Sciatic nerve (tissue), 2 donors: ENCODE results near the gene SUSD2. TPM values are rescaled to one million over a fixed set of nuclear protein-coding genes. Genes with fewer than 3 reads are reported as not detected.
A peak's percentile ranks its signal among the peaks of the same experiment; 100 is the strongest.
"Not testable (repeated sequence)": the region's sequence is repeated elsewhere in the genome, so short reads cannot be mapped to it uniquely, and the experiment has no call there.

ENCODE experiments used
- ATAC-seq: fragments of 200-7000 bp; cut with Tn5 transposase; one replicate; pipeline ENCODE4 v1.9.1; 2020; ENCODE audit warnings: mild to moderate bottlenecking, moderate library complexity
- DNase-seq: peaks from one replicate; pipeline ENCODE4 v3.0.0-alpha.2; 2020; ENCODE audit warnings: low spot score
- intact Hi-C: fragments of 100-400 bp; cut with DNase I; formaldehyde crosslinking; loops from one replicate; pipeline ENCODE4 v1.14.2; 2022
- total RNA-seq: library from RNA; stranded (reverse); fragmentation: NEBNext Ultra II Directional; extraction: Animal tissue kit (Norgen Biotek cat#: 25700); gene quantifications from one replicate; pipeline ENCODE4 v1.2.1, GENCODE V29; 2021
- donor health status: DM: no; HTN: no; CAD: no.
- donor health status: DM: no; HTN: no; CAD: no.

Gene SUSD2
- total RNA-seq, 1 donor from 2014 or later, result 4.1 TPM

DNA sequence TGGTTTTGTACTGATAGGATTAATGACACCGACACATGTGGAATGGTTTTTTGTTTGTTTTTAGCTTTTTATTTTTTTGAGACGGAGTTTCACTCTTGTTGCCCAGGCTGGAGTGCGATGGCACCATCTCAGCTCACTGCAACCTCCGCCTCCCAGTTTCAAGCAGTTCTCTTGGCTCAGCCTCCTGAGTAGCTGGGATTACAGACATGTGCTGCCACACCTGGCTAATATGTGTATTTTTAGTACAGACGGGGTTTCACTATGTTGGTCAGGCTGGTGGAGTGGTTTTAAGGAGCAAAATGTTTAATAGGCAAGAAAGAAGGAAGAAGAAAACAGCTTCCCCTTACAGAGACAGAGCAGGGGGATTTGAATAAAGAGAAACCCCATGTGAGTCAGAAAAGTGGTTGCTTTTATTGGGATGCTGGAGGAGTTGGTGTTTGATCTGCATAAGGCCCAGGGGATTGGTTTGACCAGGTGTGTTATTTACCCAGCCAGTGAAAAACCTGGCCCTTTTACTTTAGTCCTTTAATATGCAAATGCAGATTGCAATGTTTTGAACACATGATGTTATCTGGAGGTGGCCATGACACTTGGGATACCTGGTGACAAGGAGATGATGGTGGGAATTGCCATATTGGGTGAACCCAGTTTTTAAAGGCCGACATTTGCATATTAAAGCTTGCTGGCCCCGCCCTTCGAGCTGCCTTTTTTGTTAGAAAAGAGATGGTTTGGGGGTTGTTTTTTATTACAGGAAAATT is 24.3 kb downstream of the SUSD2 start:
- no peak for DNase-seq
- intact Hi-C loops, result no loop called here
- no peak for ATAC-seq

DNA sequence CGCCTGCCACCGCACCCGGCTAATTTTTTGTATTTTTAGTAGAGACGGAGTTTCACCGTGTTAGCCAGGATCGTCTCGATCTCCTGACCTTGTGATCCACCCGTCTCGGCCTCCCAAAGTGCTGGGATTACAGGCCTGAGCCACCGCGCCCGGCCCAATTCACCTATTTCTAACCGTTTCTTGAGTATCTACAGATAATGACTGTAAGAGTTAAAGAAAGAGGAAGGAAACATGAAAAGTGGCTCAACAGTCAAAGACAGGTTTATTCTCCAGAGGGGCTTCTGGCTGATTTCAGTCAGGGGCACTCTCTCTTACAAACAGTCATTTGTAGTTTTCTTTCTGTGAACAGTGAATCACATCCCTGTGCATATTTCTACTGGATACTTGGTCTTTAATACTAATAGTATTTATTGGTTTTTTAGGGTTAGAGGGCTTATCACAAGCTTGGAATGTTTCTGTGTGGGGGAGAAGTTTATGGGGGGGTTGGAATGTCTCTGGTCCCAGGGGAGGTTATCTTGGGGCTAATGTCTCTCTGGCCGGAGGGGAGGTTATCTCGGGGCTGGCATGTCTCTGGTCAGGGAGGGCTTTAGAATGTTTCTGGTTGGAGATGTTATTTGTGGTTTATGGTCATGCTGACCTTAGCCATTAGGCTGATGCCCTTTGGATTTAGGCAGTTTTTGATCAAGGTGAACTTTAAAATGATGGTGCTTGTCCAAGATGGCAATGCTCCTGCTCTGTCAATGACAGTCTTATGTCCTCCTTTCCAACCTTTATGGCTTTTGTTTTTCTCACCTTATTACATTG is 25.4 kb downstream of the SUSD2 start:
- intact Hi-C loops, ATAC-seq, DNase-seq: not testable (repeated sequence)

GRCh38 chr22:24207264-24208011 is 26.2 kb downstream of the SUSD2 start:
- no peak for DNase-seq
- peak; percentile 43 for ATAC-seq
- intact Hi-C loops, result no loop called here

- DNase-seq (no peak), ATAC-seq (peak; percentile 97)
- intact Hi-C loops, result no loop called here
Observed at GRCh38 chr22:24208012-24208749, 26.9 kb downstream of the SUSD2 start.

DNA sequence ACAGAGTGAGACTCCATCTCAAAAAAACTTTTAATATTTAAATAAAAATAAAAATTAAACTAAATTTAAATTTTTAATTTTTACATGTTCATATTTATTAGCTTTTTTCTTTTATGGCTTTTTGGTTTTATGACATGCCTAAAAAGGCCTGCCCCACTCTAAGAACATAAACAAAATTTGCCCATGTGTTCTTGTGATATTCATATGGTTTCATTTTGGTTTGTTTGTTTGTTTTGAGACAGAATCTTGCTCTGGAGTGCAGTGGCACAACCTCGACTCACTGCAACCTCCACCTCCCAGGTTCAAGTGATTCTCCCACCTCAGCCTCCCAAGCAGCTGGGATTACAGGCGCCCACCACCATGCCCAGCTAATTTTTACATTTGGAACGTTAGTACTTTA is 27.7 kb downstream of the SUSD2 start:
- intact Hi-C loops, result no loop called here
- no peak for ATAC-seq

GRCh38 chr22:24209687-24210086 is 28.4 kb downstream of the SUSD2 start:
- DNase-seq, result no peak
- no peak for ATAC-seq
- intact Hi-C loops, result no loop called here

More for the DNA sequence above, 27.7 kb downstream of the SUSD2 start:
- no peak for DNase-seq

DNA sequence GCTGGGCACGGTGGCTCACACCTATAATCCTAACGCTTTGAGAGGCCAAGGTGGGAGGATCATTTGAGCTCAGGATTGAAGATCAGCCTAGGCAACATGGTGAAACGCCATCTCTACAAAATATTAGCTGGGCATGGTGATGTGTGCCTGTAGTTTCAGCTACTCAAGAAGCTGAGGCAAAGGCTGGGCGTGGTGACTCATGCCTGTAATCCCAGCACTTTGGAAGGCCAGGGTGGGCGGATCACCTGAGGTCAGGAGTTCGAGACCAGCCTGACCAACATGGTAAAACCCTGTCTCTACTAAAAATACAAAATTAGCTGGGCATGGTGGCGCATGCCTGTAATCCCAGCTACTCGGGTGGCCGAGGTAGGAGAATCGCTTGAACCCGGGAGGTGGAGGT is 29.1 kb downstream of the SUSD2 start:
- intact Hi-C loops, DNase-seq, ATAC-seq: not testable (repeated sequence)

DNA sequence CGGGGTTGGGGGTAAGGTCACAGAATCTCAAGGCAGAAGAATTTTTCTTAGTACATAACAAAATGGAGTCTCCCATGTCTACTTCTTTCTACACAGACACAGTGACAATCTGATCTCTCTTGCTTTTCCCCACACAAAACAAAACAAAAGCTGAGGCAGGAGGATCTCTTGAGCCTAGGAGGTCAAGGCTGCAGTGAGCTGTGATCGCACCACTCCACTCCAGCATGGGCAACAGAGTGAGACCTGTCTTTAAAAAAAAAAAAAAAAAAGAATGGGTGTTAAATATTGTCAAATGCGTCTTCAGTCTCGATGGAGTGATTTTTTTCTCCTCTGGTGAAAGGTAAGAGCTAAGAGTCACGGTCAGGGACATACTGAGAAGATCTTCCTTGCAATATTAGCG is 30.4 kb downstream of the SUSD2 start:
- ATAC-seq, intact Hi-C loops, DNase-seq: not testable (repeated sequence)

- DNase-seq, ATAC-seq, intact Hi-C loops: not testable (repeated sequence)
Observed at GRCh38 chr22:24213111-24213510, 31.8 kb downstream of the SUSD2 start.

DNA sequence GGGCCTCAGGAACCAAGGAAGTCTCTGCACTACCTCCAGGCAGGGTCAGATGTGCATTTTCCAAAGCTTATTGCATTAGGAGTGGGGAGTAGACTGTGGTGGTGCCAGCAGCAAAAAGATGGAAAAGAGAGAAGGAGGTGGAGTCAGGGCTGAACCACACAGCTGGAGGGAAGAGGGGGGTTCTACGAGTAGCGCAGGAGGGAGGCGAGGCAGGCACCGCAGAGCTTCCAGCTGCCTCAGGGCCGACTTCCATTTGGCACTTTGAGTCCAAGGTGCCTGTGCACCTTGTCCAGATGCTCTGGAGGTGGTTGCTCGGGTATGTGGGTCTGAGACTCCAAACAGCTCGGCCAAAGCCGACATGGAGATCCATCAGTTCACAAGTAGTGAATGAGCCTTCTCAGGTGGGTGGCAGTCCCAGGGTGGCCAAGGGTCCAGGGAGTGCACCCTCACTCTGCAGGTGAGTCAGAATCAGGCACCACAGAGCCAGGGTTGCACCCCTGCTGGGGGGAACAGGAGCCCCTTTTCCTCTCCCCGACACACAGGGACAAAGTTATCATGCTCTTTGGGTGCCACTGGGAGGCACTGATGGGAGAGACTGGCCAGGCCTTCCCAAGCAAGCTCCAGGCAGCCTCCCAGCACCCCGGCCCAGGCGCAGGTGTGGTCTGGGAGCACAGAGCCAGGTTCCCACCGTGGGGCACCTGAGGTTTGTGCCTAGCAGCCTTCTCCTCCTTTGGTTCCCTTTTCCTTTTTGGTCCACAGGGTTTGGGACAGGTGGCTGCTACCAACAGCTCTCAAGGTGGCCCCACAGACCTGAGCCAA is 33.4 kb downstream of the SUSD2 start:
- no peak for DNase-seq
- ATAC-seq, result no peak
- intact Hi-C loops, result no loop called here

GRCh38 chr22:24216541-24217209 is 35.4 kb downstream of the SUSD2 start:
- intact Hi-C loops, result no loop called here
- no peak for DNase-seq
- no peak for ATAC-seq

DNA sequence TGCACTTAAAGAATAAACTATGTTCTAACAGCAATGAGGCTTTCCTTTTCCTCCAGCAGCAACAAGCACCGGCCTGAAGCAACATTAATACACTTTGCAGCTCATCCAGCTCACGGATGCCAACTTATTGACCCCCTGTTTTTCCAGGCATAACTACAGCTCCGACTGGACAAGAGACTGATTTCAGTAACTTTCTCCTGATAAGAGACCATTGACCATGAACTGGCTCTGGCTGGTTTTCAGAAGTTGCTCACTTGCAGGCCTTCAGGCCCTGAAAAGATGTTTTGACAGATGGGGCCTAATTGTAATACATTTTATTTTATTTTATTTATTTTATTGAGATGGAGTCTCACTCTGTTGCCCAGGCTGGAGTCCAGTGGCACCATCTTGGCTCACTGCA is 36.1 kb downstream of the SUSD2 start:
- intact Hi-C loops, result no loop called here
- DNase-seq (no peak), ATAC-seq (no peak)

DNA sequence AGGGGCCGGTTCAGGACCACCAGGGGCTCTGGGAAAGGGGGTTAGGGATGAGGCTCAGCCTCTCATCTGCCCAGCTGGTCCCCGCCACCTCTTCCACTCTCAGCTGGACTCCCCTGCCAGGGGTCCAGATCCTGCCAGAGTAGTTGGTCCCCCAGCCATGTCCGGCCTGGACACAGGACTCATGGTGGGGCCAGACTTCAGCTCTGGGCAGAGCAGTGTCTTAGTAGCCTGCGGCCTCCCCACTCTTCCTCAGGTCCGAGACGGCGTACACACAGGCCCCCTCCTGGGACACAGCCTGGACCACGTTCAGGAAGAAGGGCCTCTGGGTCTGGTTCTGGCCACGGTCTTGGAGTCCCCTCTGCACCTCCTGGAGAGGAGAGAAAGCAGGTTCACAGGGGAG is 38.5 kb downstream of the SUSD2 start:
- no peak for ATAC-seq
- intact Hi-C loops, result no loop called here
- no peak for DNase-seq

- no peak for DNase-seq
- no peak for ATAC-seq
- intact Hi-C loops, result no loop called here
Observed at GRCh38 chr22:24224468-24224867, 43.2 kb downstream of the SUSD2 start.

DNA sequence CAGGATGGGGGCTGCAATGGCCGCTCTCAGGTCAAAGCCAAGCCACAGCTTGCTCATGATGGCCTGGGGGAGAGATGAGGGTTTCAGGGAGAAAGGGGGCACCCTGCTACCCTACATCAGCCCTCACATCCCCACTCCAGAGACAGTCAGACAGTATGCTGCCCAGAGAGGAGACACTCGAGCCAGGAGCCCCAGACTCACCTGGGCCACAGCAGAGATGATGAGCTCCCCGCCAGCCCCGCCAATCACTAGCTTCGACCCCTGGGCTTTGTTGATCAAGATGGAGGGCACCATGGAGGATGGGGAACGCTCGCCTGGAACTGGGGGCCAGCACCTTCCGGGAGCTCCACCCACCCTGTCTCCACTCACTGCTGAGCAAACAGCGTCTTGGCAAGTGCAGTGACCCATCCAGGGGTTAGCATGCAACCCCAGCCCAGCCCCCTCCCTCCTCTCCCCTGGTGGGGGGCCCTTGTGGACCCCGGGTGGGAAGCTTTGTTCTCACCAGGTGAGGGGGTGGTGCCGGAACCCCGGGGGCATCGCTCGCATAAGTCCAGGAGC is 43.8 kb downstream of the SUSD2 start:
- ATAC-seq, result peak; percentile 41
- intact Hi-C loops, result no loop called here
- DNase-seq, result no peak

GRCh38 chr22:24225951-24226350 is 44.7 kb downstream of the SUSD2 start:
- intact Hi-C loops, result no loop called here
- DNase-seq (no peak), ATAC-seq (no peak)

GRCh38 chr22:24230911-24231656 is 49.8 kb downstream of the SUSD2 start:
- DNase-seq, result no peak
- intact Hi-C loops, result no loop called here
- ATAC-seq, result no peak
